Renal cortex interstitium (tissue), 11 donors: ENCODE data around the gene TMEM184B. TPM values are rescaled to one million over a fixed set of nuclear protein-coding genes. Genes with fewer than 3 reads are reported as not detected.

Experiments used
- DNase-seq, 11 donors: peaks; one replicate each; pipeline ENCODE4 v3.0.0-alpha.2; 2013; ENCODE audit warnings: low read depth in 9 of 11, low spot score in 4 of 11; ENCODE audit errors: extremely low read depth in 1 of 11
- polyA plus RNA-seq, 3 donors: library from polyadenylated mRNA; unstranded; fragments of 120-200 nt; gene quantifications; one replicate each; pipeline ENCODE4 v1.2.1, GENCODE V29; 2013; ENCODE audit not compliant: insufficient read length in 3 of 3

TMEM184B gene
- polyA plus RNA-seq, 3 donors: 39.8 to 42.2 (median 42.0) TPM

GRCh38 chr22:38292694-38293093 is 19.9 kb upstream of the TMEM184B start:
- no peak for DNase-seq

- DNase-seq: no peak
Measured at GRCh38 chr22:38291201-38291777, 18.5 kb upstream of the TMEM184B start.

DNA sequence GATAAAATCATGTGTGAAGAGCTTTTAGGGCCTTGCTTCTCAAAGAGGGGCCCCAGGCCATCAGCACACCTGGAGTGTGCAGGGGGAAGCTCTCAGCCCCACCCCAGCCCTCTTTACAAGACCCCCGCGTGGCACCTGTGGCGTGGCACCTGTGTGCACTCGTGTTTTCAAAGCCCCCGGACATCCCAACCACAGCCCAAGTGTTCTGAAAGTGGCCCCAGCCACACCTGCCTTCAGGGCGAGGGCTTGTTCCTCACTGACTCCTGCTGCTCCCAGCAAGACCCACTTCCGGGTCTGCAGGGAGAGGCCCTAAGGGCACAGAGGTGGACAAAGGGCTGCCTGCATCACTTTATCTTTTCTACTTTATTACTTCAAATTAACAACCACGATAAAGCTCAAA is 17.5 kb upstream of the TMEM184B start:
- no peak for DNase-seq

GRCh38 chr22:38289583-38290082 is 16.8 kb upstream of the TMEM184B start:
- no peak for DNase-seq

GRCh38 chr22:38286915-38287669 is 14.3 kb upstream of the TMEM184B start:
- no peak for DNase-seq

DNA sequence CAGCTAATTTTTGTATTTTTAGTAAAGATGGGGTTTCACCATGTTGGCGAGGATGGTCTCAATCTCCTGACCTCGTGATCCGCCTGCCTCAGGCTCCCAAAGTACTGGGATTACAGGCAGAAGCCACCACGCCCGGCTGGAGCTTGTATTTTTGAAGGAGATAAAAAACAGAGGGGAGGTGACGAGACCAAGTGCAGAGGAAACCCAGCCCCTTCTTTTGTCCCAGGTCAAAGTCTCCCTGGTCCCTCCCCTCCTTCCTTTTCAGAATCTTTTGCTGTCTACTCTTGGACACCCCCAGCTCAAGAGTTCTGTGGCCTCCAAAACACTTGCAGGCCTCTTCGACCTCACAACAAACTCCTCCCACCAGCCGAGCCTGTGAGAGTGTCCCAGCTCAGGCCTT is 12.2 kb upstream of the TMEM184B start:
- no peak for DNase-seq

GRCh38 chr22:38284042-38284402 is 11.2 kb upstream of the TMEM184B start:
- no peak for DNase-seq

DNA sequence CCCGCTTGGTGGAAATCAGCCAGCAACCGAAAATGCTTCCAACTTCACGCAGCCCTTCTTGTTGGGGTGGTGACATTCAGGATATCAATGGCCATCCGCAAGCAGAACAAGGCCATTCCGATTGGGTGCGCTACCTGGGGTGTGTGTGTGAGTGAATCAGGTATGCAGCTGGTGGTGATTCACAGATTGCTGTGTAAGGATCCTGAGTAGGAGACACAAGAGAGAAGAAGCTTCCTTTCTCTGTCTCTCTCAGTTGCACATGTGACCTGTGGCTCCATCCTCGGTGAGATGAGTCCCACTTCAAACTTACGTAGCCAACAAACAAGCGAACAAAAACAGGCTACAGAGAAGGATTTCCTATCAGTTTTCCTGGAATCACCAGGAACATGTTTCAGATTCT is 9.6 kb upstream of the TMEM184B start:
- no peak for DNase-seq

GRCh38 chr22:38276166-38276565 is 3.4 kb upstream of the TMEM184B start:
- DNase-seq: no peak

- DNase-seq: no peak
Measured at GRCh38 chr22:38273135-38273826, 471 bp upstream of the TMEM184B start.

DNA sequence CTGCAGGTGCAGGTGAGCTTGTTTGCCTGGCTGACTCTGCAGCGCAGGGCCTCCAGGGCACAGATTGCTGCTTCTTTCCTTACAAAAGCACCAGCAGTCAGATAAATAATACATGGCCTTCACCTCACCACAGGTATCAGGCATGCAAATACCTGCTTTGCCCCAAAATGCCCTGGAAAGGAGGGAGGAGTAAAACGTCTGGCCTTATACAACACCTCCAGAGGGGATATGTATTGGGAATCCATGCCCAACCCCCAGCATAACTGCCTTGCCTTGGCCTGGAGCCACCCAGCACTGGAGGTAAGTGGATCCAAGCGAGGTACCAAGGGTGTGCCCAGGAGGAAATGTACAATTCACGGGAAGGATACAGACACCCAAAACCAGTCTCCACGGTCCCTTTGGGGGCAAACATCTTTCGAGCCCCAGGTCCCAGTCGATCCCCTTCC is 860 bp downstream of the TMEM184B start:
- DNase-seq: no peak

DNA sequence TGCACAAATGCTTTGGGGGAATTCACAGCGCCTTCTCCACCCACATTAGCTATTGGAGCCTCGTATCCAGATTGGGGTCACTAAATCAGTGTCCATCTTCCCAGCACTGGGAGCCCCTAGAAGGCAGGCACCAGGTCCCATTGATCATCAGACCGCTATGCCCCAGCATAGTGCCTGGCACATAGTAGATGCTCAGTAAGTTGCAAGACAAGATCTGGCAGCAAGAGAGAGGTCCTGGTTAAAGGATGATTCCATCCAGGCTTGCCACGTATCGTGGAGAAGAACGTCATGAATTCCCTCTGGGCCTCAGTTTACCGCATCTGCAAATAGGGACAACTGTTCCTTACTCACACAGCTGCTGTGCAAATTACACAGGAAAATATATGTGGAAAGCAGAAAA is 1.7 kb downstream of the TMEM184B start:
- DNase-seq: no peak

DNA sequence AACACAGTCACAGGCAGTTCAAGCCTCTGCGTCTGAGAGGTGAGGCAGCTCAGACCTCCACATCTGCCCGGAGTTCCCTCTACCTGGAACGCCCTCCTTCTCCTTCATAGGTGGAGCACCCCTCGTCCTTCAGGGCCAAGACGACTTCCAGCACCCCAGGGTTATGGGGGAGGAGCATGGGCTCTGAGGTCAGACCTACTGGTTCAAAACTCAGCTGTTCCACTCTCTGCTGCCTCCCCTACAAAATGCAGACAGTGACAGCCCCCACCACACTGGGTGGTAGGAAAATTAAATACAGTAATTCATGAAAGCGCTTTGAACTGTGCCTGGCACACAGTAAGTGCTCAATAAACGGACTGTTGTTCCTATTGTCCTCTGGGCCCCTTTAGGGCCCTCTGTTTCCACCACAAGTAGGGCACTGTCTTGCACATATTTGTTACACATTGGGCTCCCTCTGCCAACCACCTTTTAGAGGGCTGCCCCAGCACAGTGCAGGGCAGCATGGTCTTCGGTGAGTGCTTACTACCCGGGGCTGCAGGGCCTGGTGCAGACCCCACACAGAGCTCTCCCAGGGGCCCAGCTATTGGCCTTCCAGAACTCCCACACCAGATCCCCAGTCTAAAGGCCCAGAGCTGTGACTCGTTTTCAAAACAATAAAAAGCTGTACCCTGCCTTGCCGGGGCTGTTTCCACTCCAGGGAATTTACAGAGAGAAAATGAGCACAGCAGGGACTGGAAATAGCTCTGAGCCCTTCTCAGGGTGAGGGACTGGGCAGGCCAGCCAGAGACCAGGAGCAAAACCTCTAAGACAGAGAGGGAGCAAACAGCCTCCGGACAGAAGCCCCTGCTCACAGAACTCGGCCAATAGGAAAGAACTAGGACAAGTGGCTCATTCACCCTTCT is 2.5 kb downstream of the TMEM184B start:
- DNase-seq: no peak

- DNase-seq: no peak
Measured at GRCh38 chr22:38269466-38269865, 3.3 kb downstream of the TMEM184B start.

DNA sequence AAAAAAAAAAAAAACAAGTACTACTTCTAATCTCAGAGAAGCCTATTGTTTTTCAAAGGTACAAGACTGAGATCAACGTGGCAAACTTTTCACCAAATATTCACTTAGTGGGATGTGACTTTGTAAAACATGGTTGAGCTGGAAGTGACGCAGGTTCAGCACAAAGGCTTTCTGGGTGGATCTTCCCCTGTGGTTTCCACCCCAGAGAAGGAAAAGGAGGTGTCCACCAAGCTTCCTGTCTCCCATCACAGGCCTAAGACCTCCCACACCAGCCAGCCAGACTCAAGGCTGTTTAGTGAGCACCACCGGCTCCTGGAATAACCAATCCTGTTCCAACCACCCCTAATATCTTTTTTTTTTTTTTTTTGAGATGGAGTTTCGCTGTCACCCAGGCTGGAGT is 5.7 kb downstream of the TMEM184B start:
- DNase-seq: no peak

- DNase-seq: no peak
Measured at GRCh38 chr22:38266120-38266519, 6.7 kb downstream of the TMEM184B start.

DNA sequence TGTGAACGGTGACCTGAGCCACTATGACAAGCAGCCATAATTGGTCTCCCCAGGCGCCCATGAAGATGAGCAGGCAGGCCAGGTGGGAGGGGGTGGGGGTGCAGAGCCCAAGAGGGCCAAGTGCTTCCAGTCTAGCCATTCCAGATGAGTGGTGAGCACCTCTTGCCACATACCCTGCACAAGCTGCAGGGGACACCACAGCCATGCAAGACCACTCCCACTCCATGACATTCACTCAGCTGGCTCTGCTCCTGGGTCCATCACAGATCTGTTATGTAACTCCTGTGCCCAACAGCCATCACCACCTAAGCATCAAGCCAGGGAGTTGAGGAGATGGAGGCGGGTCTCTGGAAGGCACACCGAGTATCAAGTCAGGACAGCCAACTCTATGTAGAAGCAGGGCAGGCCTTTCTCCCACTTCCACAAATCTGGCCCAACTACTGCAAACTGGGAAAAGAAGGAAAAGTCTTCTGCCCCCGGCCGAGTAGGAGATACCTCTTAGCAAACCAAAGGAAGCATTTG is 8.4 kb downstream of the TMEM184B start:
- no peak for DNase-seq

DNA sequence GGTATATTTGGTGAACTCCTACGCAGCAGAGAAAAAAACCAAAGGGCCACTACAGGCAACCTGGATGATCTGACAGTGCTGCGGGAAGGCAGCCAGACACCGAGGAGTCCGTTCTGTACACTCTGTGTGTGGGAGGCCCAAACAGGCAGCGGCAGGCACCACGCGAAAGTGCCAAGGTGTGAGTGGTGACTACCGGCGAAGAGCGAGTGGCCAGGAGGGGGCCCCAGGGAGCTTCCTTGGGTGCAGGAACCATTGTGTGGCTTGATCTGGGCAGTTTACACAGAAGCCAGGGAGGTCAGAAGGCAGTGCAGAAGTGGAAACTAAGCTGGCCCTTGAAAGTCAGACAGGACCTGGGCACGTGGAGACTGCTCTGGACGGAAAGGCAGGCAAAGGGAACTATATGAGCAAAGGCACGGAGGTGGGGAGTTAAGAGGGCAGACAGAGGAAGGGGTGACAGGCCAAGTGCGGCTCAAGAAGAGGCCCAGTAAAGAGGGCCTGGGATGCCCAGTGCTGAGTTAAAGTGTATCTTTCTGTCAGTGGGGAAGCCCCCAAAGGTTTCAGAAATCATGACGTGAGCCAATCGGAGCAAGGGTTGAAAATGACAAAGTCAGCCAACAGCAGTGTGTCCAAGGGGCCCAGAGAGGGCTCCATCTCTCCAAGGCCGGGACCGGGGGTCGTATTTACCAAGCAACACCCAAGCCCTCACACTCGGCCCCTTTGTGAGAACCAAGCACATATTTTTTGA is 10.6 kb downstream of the TMEM184B start:
- no peak for DNase-seq
